Measurements from ENCODE around the gene PDXK. TPM values are rescaled to one million over a fixed set of nuclear protein-coding genes. Genes with fewer than 3 reads are reported as not detected.

The PDXK gene
- total and polyA plus RNA-seq, 9 of the 15 experiments (the other 6 are each of a cell fraction or from before 2014, with no cell fraction given), result 5.6 to 162 (median 76.5) TPM

DNA sequence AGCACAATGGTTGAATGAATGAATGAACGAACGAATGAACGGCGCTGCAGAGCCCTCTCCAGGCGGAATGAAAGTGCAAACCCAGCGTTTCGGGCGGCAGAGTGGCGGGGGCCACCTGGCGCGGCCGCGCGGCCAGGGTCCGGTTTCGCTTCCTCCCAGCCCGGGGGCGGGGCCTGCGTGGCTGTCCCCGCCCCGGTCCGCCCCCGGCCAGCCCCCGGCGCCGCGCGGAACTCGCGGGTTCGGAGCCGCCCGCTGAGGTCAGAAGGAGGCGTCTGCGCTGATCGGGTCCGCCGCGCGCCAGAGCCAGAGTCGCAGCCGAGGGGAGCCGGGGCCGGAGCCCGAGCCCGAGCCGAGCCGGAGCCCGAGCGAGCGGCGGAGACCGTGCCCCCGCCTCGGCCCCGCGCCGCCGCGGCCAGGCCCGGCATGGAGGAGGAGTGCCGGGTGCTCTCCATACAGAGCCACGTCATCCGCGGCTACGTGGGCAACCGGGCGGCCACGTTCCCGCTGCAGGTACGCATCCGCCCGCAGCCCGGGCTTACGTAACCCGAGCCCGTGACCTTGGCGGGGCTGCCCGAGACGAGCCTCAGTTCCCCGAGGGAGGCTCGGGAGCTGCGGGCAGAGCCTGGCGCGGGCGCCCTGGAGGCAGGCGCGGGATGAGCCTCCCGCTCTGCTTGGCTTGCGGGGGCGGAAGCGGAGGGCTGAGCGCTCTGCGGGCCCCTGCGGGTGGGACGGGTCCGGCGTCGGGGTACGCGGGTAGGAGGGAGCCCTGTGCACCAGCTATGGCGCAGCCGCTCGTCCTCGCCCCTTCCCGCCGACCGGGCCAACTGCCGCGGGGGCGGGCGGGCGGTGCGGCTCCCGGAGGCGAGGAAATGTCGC lies at the start of gene PDXK (continued):
- TF ChIP-seq, protein P1, sequence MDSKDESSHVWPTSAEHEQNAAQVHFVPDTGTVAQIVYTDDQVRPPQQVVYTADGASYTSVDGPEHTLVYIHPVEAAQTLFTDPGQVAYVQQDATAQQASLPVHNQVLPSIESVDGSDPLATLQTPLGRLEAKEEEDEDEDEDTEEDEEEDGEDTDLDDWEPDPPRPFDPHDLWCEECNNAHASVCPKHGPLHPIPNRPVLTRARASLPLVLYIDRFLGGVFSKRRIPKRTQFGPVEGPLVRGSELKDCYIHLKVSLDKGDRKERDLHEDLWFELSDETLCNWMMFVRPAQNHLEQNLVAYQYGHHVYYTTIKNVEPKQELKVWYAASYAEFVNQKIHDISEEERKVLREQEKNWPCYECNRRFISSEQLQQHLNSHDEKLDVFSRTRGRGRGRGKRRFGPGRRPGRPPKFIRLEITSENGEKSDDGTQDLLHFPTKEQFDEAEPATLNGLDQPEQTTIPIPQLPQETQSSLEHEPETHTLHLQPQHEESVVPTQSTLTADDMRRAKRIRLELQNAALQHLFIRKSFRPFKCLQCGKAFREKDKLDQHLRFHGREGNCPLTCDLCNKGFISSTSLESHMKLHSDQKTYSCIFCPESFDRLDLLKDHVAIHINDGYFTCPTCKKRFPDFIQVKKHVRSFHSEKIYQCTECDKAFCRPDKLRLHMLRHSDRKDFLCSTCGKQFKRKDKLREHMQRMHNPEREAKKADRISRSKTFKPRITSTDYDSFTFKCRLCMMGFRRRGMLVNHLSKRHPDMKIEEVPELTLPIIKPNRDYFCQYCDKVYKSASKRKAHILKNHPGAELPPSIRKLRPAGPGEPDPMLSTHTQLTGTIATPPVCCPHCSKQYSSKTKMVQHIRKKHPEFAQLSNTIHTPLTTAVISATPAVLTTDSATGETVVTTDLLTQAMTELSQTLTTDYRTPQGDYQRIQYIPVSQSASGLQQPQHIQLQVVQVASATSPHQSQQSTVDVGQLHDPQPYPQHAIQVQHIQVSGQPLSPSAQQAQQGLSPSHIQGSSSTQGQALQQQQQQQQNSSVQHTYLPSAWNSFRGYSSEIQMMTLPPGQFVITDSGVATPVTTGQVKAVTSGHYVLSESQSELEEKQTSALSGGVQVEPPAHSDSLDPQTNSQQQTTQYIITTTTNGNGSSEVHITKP (IDR thresholded peaks at IDR 0.05; ENCODE audit: partially characterized antibody), result peak; percentile 22
- TF ChIP-seq ZNF41 (CRISPR knock-in tag; conservative IDR thresholded peaks at IDR 0.05) (no peak), MYBL2 (IDR thresholded peaks at IDR 0.05; ENCODE audit: low read depth) (no peak), MYBL2 (CRISPR knock-in tag; IDR thresholded peaks at IDR 0.05; ENCODE audit: borderline replicate concordance) (no peak), KAT7 (CRISPR knock-in tag; IDR thresholded peaks at IDR 0.05; ENCODE audit: borderline replicate concordance) (peak; percentile 87; the same call in 1 of the 2 replicates), PHB (CRISPR knock-in tag; IDR thresholded peaks at IDR 0.05) (no peak), NFE2L1 (tag; IDR thresholded peaks at IDR 0.05; ENCODE audit: borderline replicate concordance, low read depth) (no peak), RBM34 (IDR thresholded peaks at IDR 0.05; ENCODE audit: borderline replicate concordance, insufficient read depth, low read length) (no peak), MBD2 (IDR thresholded peaks at IDR 0.05; ENCODE audit: borderline replicate concordance, low read depth) (no peak; the same call in 1 of the 2 replicates), ZC3H8 (IDR thresholded peaks at IDR 0.05) (no peak), SRSF1 (IDR thresholded peaks at IDR 0.05; ENCODE audit: low read depth, low read length) (no peak), TRIM24 (IDR thresholded peaks at IDR 0.05) (no peak), CBFB (CRISPR knock-in tag; IDR thresholded peaks at IDR 0.05) (no peak), BHLHE40 (IDR thresholded peaks at IDR 0.05; ENCODE audit: low read length) (peak; percentile 74), NCOA4 (IDR thresholded peaks at IDR 0.05; ENCODE audit: partially characterized antibody) (no peak), RBM22 (IDR thresholded peaks at IDR 0.05; ENCODE audit: low read depth, low read length, poor library complexity, severe bottlenecking) (no peak), SP1 (CRISPR knock-in tag; IDR thresholded peaks at IDR 0.05) (no peak)
- TF ChIP-seq, protein P2, sequence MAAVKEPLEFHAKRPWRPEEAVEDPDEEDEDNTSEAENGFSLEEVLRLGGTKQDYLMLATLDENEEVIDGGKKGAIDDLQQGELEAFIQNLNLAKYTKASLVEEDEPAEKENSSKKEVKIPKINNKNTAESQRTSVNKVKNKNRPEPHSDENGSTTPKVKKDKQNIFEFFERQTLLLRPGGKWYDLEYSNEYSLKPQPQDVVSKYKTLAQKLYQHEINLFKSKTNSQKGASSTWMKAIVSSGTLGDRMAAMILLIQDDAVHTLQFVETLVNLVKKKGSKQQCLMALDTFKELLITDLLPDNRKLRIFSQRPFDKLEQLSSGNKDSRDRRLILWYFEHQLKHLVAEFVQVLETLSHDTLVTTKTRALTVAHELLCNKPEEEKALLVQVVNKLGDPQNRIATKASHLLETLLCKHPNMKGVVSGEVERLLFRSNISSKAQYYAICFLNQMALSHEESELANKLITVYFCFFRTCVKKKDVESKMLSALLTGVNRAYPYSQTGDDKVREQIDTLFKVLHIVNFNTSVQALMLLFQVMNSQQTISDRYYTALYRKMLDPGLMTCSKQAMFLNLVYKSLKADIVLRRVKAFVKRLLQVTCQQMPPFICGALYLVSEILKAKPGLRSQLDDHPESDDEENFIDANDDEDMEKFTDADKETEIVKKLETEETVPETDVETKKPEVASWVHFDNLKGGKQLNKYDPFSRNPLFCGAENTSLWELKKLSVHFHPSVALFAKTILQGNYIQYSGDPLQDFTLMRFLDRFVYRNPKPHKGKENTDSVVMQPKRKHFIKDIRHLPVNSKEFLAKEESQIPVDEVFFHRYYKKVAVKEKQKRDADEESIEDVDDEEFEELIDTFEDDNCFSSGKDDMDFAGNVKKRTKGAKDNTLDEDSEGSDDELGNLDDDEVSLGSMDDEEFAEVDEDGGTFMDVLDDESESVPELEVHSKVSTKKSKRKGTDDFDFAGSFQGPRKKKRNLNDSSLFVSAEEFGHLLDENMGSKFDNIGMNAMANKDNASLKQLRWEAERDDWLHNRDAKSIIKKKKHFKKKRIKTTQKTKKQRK (IDR thresholded peaks at IDR 0.05; ENCODE audit: borderline replicate concordance, low read depth, low read length), result no peak
- TF ChIP-seq, protein P3, sequence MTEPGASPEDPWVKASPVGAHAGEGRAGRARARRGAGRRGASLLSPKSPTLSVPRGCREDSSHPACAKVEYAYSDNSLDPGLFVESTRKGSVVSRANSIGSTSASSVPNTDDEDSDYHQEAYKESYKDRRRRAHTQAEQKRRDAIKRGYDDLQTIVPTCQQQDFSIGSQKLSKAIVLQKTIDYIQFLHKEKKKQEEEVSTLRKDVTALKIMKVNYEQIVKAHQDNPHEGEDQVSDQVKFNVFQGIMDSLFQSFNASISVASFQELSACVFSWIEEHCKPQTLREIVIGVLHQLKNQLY (CRISPR knock-in tag; conservative IDR thresholded peaks at IDR 0.05), result no peak
- TF ChIP-seq, protein P4, sequence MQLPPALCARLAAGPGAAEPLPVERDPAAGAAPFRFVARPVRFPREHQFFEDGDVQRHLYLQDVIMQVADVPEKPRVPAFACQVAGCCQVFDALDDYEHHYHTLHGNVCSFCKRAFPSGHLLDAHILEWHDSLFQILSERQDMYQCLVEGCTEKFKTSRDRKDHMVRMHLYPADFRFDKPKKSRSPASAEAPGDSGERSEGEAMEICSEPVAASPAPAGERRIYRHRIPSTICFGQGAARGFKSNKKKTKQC (CRISPR knock-in tag; IDR thresholded peaks at IDR 0.05), result 0 out of 2 replicates have a peak, but pooled peaks have one; percentile 51

Measured in K562 (cell line).